ENCODE measurements around the gene RIPOR2. TPM values are rescaled to one million over a fixed set of nuclear protein-coding genes. Genes with fewer than 3 reads are reported as not detected.

RIPOR2 gene
- total RNA-seq, 1 experiment from 2014 or later: 5.0 TPM

- H2BK5ac ChIP-seq (ENCODE audit: insufficient read length, low read length): no peak overlapping the region
- no peak overlapping the region for H2AFZ ChIP-seq (ENCODE audit: low read length)
- peaks cover 32% of the 10 kb centered on the region; the same call in 1 of the 2 replicates for H3K79me2 ChIP-seq (ENCODE audit: insufficient read depth, low read length)
- no peak for DNase-seq
- TF ChIP-seq CTCF (conservative IDR thresholded peaks at IDR 0.05): no peak
- H3K4ac ChIP-seq (ENCODE audit: low read depth, low read length): no peak overlapping the region
- peaks cover 5% of the 10 kb centered on the region for H3K79me1 ChIP-seq (ENCODE audit: insufficient read depth, low read depth, low read length, poor library complexity, severe bottlenecking)
- H4K5ac ChIP-seq (ENCODE audit: insufficient read length, low read depth, low read length): no peak overlapping the region
- no peak overlapping the region for H3K18ac ChIP-seq (ENCODE audit: insufficient read length, low read depth, low read length)
- no peak overlapping the region for H3K23ac ChIP-seq (ENCODE audit: insufficient read length, low read depth, low read length)
- WGBS (ENCODE audit: extremely low coverage, insufficient read length, low lambda C conversion rate): no CpG with 5 or more reads among the region's 6 CpGs
- H2AK5ac ChIP-seq (ENCODE audit: insufficient read length, low read length): no peak overlapping the region
- Mint-ChIP-seq H3K36me3 (ENCODE audit: insufficient read depth in 1 of 3, low read depth in 3 of 3) (peaks cover 6 to 12% (median 9%) of the 10 kb centered on the region in 3 experiments), H3K4me3 (no peak overlapping the region), H3K9me3 (peaks cover 7% of the 10 kb centered on the region in 2 experiments), H3K27me3 (ENCODE audit: low read depth) (no peaks in the 10 kb centered on the region), H3K27ac (no peak overlapping the region), H3K4me1 (peaks cover 46 to 54% of the 10 kb centered on the region in 2 experiments)
- H3K14ac ChIP-seq (ENCODE audit: insufficient read depth, low read length): no peak overlapping the region
- H3K27me3 ChIP-seq (ENCODE audit: insufficient read depth, low read length): no peaks in the 10 kb centered on the region
- no peak overlapping the region for H2BK12ac ChIP-seq (ENCODE audit: insufficient read length, low read depth, low read length)
- H3K4me1 ChIP-seq (ENCODE audit: insufficient read depth, low read length): peaks cover 19% of the 10 kb centered on the region; the same call in 1 of the 2 replicates
- H3K9ac ChIP-seq (ENCODE audit: extremely low read depth, insufficient read length, low read length): no peak overlapping the region
- no peaks in the 10 kb centered on the region for H4K20me1 ChIP-seq (ENCODE audit: control insufficient read depth, insufficient read depth, insufficient read length)
- H4K91ac ChIP-seq (ENCODE audit: insufficient read length, low read depth, low read length): no peak overlapping the region
- H3K9me3 ChIP-seq (ENCODE audit: control insufficient read depth, low read depth, low read length): no peaks in the 10 kb centered on the region
- no peak overlapping the region for H3K4me2 ChIP-seq (ENCODE audit: insufficient read depth, insufficient read length, low read length)
- no peak overlapping the region for H2BK20ac ChIP-seq (ENCODE audit: low read depth, low read length, poor library complexity, severe bottlenecking)
- no peak overlapping the region for H3T11ph ChIP-seq (ENCODE audit: low read length)
- H2BK15ac ChIP-seq (ENCODE audit: low read depth, low read length): no peak overlapping the region
- no peak overlapping the region for H3K56ac ChIP-seq (ENCODE audit: insufficient read length, low read depth, low read length)
- no peak overlapping the region for H4K8ac ChIP-seq (replicated peaks; ENCODE audit: insufficient read length, low read depth, low read length)
- no peak overlapping the region for H3K27ac ChIP-seq (ENCODE audit: insufficient read length, low read depth, low read length)
- H3K23me2 ChIP-seq (ENCODE audit: insufficient read length, low read depth, low read length, poor library complexity, severe bottlenecking): no peaks in the 10 kb centered on the region
- no peak overlapping the region for H2BK120ac ChIP-seq (ENCODE audit: low read depth, low read length, poor library complexity, severe bottlenecking)
Observed at GRCh38 chr6:24927985-24928745, 7.6 kb downstream of the RIPOR2 start.

Measured in H9 (cell line).